SK-N-MC (cell line): Measurements from ENCODE around the gene RILPL2.
"Not testable (repeated sequence)": the region's sequence is repeated elsewhere in the genome, so short reads cannot be mapped to it uniquely, and the experiment has no call there.

ENCODE experiments used
- EZH2 ChIP-seq: fragments of 200-600 bp; sonication (generic); IDR thresholded peaks from one replicate; pipeline ENCODE4 v1.6.1; 2017; ENCODE audit warnings: antibody characterized with exemption
- POLR2AphosphoS5 ChIP-seq: IDR thresholded peaks from 2 replicates; pipeline ENCODE4 v1.6.1; 2012; ENCODE audit warnings: mild to moderate bottlenecking, low read depth, low read length, borderline replicate concordance

DNA sequence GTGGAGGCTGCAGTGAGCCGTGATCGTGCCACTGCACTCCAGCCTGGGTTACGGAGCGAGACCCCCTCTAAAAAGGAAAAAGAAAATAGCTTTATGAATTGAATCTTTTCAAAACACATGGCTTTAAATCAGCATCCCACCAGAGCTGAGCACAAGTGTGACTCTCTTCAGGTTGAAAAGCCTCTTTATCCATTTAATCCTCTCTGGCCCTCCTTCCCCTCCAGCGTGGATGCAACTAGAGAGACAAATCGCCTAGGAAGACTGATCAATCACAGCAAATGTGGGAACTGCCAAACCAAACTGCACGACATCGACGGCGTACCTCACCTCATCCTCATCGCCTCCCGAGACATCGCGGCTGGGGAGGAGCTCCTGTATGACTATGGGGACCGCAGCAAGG, 29.2 kb downstream of the RILPL2 start:
- TF ChIP-seq POLR2AphosphoS5, EZH2: not testable (repeated sequence)
